NCI-H774 (cell line): ENCODE data around the gene KHDRBS1.
"Not testable (repeated sequence)": the region's sequence is repeated elsewhere in the genome, so short reads cannot be mapped to it uniquely, and the experiment has no call there.

Source experiments
- DNase-seq: peaks from one replicate; lab custom pipeline; 2025; lab: John Stamatoyannopoulos, UW

The KHDRBS1 gene

DNA sequence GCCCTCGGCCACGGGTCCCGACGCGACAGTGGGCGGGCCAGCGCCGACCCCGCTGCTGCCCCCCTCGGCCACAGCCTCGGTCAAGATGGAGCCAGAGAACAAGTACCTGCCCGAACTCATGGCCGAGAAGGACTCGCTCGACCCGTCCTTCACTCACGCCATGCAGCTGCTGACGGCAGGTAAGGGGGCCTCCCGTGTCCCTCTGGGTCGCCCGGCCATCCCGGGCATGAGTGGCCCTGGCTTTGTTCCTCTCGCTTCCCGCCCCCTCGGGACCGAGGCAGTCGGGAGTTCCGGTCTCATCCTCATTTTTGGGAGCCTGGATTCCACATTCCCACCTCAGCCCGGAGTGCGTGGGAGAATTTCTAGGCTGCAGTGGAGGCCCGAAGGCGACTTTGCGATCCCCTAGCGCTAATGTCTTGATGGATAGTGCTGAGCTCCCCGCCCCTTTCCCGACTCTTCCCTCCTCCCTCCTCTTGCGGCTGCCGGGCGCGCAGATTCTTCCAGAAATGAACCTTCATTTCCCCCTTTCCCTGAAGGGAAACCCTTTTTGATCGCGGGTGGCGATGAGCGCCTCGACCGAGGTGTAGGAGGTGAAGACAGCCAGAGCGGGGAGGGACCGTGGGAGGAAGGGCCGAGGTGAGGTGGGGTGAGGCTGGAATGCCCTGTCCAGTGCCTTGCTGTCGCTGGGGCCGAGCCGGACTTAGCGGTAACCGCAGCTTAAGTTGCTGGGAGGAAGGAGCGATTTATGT lies 705 bp downstream of the KHDRBS1 start:
- no peak for DNase-seq

DNA sequence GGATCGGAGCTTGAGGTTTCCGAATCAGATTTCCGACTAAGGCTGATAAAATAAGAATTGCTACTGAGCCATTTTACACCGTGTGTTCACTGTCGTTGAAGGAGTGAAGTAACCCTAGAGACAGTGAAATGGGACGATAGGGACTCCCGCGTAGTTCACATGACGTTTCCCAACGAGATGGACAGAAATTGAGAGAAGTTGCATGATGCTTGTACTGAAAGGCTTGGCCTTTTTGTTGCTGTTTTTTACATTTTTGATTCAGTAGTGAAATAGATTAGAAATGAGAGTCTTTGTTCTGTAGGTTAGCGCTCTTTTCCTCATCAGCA lies 1.2 kb downstream of the KHDRBS1 start:
- no peak for DNase-seq

DNA sequence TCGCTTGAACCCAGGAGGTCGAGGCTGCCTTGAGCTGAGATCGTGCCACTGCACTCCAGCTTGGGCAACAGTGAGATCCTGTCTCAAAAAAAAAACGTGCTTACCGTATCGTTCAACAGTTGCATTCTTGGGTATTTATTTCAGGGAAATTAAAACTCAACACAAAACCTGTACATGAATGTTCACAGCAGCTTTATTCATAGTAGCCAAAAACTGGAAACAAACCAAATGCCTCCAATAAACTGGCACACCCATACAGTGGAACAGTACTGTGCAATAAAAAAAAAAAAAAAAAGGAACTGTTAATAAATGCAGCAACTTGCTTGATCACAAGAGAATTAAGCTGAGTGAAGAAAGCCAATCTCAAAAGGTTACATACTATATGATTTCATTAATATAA lies 6.7 kb downstream of the KHDRBS1 start:
- no peak for DNase-seq

DNA sequence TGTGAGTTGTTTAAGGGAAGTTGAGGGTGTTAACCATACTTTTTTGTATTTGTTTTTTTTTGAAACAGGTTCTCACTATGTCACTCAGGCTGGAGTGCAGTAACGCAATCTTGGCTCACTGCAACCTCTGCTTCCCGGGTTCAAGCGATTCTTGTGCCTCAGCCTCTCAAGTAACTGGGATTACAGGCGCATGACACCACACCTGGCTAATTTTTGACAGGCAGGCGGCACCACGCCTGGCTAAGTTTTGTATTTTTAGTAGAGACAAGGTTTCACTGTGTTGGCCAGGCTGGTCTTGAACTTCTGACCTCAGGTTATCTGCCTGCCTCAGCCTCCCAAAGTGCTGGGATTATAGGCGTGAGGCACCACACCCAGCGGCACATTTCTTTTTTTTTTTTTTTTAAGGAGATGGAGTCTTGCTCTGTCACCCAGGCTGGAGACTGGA lies 7.9 kb downstream of the KHDRBS1 start:
- not testable (repeated sequence) for DNase-seq

DNA sequence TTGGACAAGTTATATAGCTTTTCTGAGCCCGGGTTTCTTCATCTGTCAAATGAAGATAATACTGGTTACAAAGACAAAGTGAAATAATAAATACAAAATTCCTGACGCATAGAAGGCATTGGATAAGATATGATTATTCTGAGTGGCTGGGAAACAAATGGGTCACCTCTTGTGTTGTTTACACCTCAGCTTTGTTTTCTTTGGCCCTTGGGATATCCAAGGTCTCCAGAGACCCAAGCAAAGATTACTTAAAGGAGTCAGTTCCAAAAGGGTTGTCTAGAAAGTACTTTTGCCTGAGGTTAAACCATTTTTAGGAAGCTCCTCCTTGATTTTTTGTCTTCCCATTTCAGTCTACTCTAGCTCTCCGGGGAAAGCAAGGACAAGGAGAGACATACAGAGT lies 9.7 kb downstream of the KHDRBS1 start:
- no peak for DNase-seq

DNA sequence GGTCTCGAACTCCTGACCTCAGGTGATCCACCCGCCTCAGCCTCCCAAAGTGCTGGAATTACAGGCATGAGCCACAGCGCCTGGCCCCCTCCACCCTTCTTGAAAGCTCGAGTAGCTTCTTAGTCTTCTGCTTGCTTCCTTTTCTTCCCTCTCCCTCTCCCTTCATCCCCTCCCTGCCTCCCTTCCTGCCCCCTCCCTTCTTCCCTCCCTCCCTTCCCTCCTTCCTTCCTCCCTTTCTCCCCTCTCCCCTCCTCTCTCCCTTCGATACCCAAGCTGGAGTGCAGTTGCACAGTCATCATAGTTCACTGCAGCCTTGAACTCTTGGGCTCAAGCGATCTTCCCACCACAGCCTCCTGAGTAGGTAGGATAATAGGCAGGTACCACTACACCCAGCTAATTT lies 11.8 kb downstream of the KHDRBS1 start:
- no peak for DNase-seq

DNA sequence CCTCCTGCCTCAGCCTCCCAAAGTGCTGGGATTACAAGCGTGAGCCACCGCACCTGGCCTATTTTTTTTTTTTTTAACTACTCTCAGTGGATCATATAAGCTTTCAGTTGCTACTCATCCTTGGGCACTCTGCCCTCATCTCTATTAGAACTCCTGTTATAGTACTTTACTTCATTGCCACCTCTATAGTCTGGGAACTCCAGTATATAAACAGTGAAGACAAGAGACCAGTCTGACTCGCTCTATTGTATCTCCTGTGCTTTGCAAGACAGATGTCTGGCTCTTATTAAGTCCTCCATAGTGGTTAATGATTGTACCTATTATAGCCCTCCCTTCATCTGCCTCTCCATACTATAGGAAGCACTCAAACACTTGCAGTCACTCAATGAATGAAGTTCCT lies 15.1 kb downstream of the KHDRBS1 start:
- peak; percentile 51 for DNase-seq

DNA sequence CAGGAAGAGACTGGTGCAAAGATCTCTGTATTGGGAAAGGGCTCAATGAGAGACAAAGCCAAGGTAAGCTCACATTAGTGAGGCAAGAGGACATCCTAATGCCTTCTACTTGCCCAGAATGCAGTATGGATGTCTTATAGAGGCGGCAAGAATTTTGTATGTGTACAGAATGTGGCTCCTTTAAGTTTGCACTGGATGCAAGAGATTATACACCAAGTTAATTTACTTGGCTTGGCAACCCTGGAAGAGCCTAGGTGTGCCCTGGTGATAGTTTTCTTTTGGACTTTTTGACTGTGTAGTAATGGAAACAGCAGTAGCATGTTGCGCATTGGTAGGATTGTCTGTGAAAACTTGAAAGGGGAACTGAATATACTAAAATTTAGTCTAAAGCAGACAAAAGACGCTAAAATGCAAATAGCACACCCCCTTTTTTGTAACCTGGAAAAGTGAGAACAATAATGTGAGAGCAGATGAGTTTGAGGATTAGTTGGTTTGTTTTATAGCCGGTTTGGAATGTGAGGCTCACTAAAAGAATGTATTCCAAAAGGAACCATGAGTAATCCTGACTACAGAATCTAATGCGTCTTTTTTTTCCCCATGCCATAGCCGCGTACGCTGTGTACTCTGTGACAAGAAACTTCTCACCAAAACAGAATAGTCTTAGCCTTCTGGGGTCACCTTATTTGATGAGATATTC lies 18.1 kb downstream of the KHDRBS1 start:
- no peak for DNase-seq

DNA sequence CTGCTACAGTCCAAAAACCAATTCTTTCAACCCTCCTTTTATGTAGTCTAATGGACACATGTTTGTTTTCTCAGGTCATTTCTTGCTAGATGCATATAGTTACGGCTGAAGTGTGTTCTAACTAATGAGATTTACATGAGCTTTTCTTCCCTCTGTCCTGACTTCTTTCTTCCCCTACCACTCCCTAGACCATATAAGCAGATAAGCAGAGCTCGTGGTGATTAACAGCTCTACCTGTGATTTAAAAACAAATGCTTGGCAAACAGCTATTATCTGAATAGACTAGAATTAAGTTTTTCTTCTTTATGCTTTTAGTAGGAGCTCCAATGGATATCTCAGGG lies 18.6 kb downstream of the KHDRBS1 start:
- DNase-seq: no peak

DNA sequence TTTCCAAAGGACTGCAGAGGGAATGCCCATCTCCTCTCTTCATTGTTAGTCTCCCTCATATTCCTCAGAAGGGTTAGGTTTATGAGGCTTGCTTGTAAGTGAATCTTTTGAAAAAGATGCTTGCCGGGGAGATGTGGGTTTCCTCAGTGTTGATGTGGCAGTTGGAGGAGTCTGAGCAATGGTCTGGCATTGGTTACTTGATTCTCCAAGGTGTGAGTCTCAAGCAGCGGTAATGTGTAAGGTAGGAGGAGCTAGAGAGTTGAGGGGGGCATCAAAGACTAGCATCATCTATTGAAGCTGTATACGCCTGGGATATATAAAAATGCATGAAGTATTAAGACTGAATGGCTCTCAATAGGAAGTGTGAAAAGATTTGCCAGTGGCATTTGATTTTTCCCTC lies 21.5 kb downstream of the KHDRBS1 start:
- no peak for DNase-seq

DNA sequence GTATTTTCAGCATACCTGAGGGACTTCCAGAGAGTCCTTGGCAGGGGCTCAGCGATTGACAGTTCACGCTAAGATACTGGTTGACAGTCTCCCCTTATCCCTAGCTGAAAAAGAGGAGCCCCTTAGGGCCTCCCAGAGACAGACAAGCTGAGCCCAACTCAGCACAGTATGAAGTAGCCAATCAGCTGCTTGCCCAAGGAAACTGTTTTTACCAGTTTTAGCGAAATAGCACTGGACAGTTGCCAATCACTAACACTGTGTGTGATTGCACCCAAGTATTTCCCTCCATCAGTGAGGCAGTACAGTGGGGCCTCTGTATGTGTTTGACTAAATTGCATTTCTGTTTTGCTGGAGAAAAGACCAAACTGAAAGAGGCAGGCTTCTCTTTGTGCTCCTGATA lies 27.0 kb downstream of the KHDRBS1 start:
- no peak for DNase-seq

DNA sequence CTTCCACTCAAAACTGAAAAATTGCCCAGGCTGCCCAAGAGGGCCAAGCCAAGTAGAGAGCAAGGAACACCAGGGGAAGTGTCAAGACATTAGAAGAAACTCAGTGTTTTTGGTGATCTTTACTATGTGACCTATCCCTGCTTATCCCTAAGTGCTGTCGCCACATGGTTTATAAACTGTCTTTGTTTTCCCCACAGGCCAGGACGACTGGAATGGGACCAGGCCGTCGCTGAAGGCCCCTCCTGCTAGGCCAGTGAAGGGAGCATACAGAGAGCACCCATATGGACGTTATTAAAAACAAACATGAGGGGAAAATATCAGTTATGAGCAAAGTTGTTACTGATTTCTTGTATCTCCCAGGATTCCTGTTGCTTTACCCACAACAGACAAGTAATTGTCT lies 28.7 kb downstream of the KHDRBS1 start:
- DNase-seq: no peak

DNA sequence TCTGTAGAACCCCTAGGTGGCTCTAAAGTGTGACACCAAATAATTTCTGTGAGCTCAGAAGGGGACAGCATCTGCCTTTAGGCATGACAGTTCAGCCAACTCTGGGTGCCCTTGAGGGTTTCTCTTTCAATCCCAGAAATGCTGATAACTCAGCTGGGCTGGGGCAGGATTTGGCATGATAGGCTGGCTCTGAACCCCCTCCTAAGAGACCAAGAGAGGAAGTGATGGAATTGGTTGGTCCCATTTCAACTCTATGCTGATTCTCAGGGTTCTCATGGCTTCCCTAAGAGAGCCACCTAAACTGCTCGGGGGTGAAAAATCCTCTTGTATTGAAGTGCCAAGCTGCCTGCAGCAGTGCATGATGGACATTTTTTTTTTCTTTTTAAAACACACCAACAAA lies 30.6 kb downstream of the KHDRBS1 start:
- no peak for DNase-seq

DNA sequence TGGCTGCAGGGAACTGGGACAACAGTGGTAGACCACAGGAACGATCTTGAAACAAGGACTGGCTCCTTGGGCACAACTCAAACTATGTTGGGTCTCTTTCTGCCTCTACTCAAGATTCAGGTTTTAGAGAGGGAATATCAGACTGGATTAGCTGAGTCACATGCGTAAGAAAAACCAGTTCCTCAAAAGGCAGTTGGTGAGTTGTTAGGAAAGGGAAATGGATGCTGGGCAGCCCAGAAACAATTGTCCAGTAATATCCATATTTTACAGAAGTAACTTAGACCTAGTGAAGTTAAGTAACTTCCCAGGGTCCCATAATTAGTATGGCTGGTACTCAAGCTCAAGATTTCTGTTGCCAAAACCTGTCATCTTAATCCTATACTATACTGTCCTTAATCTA lies 32.1 kb downstream of the KHDRBS1 start:
- DNase-seq: no peak

DNA sequence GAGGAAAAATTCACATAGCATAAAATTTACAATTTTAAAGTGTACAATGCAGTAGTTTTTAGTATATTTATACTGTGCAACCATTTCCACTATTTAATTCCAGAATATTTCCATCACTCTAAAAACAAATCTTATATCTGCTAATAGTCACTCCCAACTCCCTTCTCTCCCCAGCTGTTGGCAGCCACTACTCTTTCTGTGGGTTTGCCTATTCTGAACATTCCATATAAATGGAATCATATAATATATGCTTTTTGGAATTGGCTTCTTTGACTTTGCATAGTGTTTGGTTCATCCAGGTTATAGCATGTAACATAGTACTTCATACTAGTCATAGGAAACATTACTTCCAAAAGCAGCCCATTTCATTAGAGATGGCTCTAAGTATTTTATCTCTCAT lies 34.0 kb downstream of the KHDRBS1 start:
- DNase-seq: no peak

DNA sequence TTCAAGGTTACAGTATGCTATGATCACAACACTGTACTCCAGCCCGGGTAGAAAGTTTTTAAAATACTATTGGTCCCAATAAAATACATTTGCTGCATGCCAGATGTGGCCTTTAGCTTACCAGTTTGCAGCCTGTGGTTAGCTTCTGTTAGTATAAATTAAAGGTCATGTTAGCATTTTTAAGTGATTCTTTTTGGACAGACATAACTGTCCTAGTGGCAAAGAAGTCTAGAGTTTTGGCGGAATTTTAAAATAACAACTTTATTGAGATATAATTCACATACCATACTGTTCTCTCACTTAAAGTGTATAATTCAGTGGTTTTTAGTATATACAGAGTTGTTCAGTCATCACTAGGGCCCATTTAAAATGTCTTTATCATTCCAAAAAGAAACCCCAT lies 34.8 kb downstream of the KHDRBS1 start:
- no peak for DNase-seq

DNA sequence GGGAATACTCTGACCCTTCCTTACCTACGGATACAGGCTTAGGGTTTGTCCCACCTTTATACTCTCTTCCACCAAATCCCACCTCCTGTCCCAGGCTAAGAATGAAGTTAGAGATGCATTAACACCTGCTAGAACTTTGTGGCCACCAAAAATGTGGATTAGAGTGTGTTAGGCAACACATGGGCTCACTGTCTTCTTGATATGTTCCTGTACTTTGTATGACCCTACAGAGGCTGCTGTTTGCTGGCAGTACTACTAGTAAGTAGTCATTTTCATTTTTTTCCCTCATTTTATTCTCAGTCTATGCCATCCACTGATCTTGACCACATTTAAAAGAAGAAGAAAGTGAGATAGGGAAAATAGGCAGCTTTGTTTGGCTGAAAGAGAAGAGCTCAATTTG lies 38.0 kb downstream of the KHDRBS1 start:
- no peak for DNase-seq

DNA sequence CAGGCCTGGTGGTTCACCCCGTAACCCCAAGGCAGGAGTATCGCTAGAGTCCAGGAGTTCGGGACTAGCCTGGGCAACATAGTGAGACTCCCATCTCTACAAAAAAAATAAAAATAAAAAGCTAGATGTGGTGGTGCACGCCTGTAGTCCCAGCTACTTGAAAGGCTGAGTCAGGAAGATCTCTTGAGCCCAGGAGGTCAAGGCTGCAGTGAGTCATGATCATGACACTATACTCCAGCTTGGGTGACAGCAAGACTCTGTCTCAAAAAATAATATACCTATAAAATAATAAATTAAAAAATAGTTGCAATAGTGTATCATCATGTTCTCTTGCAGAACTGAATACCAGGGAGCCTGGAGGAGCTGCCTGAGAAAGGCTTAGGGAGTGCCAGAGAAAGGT lies 39.2 kb downstream of the KHDRBS1 start:
- no peak for DNase-seq

DNA sequence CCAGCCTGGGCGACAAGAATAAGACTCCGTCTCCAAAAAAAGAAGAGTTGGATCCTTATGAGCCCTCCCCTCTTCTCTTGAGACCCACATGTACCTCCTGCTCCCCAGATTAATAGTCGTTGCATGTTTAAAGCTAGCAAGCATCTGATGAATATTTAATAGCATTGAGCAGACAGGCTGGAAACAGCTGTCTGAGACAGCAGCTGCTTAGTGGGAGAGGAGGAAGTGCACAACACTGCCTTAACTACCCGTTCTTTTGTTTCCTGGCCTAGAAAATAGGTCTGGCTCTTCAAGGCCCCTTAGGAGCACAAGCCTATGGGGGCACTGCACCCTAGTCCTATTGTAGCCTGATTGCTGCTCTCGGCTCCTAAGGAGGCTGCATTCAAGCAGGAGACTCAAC lies 41.7 kb downstream of the KHDRBS1 start:
- DNase-seq: no peak

DNA sequence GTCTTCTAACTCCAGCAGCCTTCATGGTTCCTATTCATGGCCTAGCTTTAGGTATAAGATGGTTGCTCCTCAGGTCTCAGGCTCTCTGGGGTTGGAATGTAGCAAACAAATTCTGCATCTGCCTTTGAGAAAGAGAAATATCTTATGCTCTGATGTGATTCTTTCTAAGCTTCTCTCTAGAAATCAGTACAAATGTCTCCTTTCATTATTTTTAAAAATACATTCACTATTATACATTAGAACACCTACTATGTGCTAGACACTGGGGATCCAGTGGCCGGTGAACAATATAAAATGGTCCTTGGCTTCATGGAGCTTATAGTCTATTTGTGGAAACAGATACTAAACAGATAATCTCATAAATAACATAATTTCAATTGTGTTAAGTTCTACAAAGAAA lies 42.9 kb downstream of the KHDRBS1 start:
- DNase-seq: no peak

DNA sequence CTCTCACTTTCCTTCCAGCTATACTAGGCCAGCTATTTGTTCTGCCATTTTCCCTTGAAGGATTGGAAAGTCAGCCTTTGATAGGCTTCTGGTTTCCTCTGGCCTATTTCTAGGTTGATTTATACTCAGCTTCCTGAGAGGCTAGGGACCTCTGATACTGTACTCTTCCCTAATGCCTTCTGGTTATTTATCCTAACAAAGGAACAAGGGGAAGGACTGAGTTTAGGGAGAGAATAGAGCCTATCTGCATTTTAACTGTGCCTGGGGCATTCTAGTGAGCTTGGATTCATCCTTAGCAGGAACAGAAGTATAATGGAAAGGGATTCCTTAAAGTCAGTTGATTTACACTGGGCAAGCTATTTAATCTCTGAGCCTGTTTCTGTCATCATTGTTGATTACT lies 47.2 kb downstream of the KHDRBS1 start:
- DNase-seq: no peak

DNA sequence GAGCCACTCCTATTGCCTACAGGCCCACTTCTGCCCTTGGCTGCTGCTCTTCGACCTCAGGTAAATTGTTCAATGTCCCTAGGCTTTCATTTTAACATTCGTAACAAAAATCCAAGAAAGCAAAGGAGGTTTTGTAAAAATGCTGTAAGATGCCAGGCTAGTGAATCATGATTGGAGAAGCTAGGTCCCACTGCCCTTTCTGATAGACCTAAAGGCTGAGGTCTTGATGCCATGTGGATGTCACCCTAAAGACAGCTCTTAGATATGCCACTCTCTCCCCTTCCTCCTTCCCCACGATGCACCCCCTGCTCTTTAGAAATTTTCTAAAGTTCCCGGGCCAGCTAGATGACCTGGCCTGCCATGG lies 49.2 kb downstream of the KHDRBS1 start:
- DNase-seq: no peak

DNA sequence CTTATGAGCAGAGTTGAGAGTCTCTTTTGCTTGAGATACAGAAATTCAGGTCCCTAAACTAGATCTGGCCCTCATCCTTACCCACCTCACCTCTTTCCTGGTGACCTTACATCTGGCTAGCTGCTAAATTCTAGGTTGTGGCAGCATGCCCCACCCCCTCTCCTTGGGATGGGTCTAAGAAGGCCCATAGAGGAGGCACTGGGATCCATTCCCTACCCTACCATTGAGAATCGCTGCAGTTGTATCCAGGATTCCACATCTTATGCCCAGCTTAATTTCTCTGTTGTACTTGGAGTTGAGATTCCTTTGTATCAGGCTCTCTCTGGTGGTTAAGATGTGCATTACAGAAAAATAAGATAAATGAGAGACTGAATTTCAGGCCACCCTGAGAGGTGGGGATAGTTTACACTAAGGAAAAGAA lies 49.6 kb downstream of the KHDRBS1 start:
- peak; percentile 28 for DNase-seq
